ENCODE data around the gene AP4E1. TPM values are rescaled to one million over a fixed set of nuclear protein-coding genes. Genes with fewer than 3 reads are reported as not detected.

The AP4E1 gene
- total RNA-seq, 1 experiment from 2014 or later = 4.4 TPM

- DNase-seq (ENCODE audit: low spot score) = no peak
These were observed 113.7 kb downstream of the AP4E1 start for GRCh38 chr15:51022206-51022605.

- DNase-seq (ENCODE audit: low spot score) = no peak
These were observed 115.0 kb downstream of the AP4E1 start for GRCh38 chr15:51023499-51023898.

- no peak for DNase-seq (ENCODE audit: low spot score)
These were observed 116.4 kb downstream of the AP4E1 start for GRCh38 chr15:51024735-51025453.

GRCh38 chr15:51025454-51025846 is 117.0 kb downstream of the AP4E1 start:
- no peak for DNase-seq (ENCODE audit: low spot score)

GRCh38 chr15:51030649-51031316 is 122.3 kb downstream of the AP4E1 start:
- DNase-seq (ENCODE audit: low spot score) = peak; percentile 37

- DNase-seq (ENCODE audit: low spot score) = peak; percentile 48
These were observed 129.0 kb downstream of the AP4E1 start for GRCh38 chr15:51037474-51037873.

GRCh38 chr15:51038162-51038973 is 129.9 kb downstream of the AP4E1 start:
- DNase-seq (ENCODE audit: low spot score) = peak; percentile 56

GRCh38 chr15:51038974-51039319 is 130.5 kb downstream of the AP4E1 start:
- no peak for DNase-seq (ENCODE audit: low spot score)

GRCh38 chr15:51044037-51044727 is 135.7 kb downstream of the AP4E1 start:
- no peak for DNase-seq (ENCODE audit: low spot score)

GRCh38 chr15:51046016-51046415 is 137.5 kb downstream of the AP4E1 start:
- DNase-seq (ENCODE audit: low spot score) = no peak

- peak; percentile 73 for DNase-seq (ENCODE audit: low spot score)
These were observed 138.4 kb downstream of the AP4E1 start for GRCh38 chr15:51046799-51047449.

- no peak for DNase-seq (ENCODE audit: low spot score)
These were observed 139.8 kb downstream of the AP4E1 start for GRCh38 chr15:51048308-51048707.

- no peak for DNase-seq (ENCODE audit: low spot score)
These were observed 140.6 kb downstream of the AP4E1 start for GRCh38 chr15:51049081-51049480.

GRCh38 chr15:51051776-51052175 is 143.3 kb downstream of the AP4E1 start:
- DNase-seq (ENCODE audit: low spot score) = no peak

GRCh38 chr15:51053571-51053970 is 145.1 kb downstream of the AP4E1 start:
- no peak for DNase-seq (ENCODE audit: low spot score)

GRCh38 chr15:51054535-51054934 is 146.1 kb downstream of the AP4E1 start:
- DNase-seq (ENCODE audit: low spot score) = no peak

Other genes with a start within 250 kb of the AP4E1 start
- gene TRPM7, start 221.9 kb upstream of the AP4E1 start, total RNA-seq (2014; rRNA removed; shearing (Covaris generic)) = 12.9 and 17.1 TPM in 2 replicates
- 81.0 and 85.1 TPM in 2 replicates for gene SPPL2A, start 143.0 kb upstream of the AP4E1 start, total RNA-seq (2014; rRNA removed; shearing (Covaris generic))
- 1.1 and 3.6 TPM in 2 replicates for gene TNFAIP8L3, start 186.2 kb downstream of the AP4E1 start, total RNA-seq (2014; rRNA removed; shearing (Covaris generic))

Measured in HT-29 (cell line).